Right lobe of liver (tissue), 4 donors: Measurements from ENCODE around the gene VEZT.

Experiments used
- CTCF ChIP-seq, 4 donors: fragments of 200-600 bp in 3 of 4; fragments of 450-650 bp in 1 of 4; IDR thresholded peaks; one replicate each; pipeline versions ENCODE4 v1.5.1 to v1.8.0; 2016 to 2022; ENCODE audit warnings: antibody characterized with exemption in 4 of 4, mild to moderate bottlenecking in 2 of 4
- POLR2A ChIP-seq: fragments of 450-650 bp; IDR thresholded peaks from one replicate; pipeline ENCODE4 v1.6.1; 2017; ENCODE audit warnings: antibody characterized with exemption, mild to moderate bottlenecking
- donor health status: DM: no; HTN: no; CAD: no.
- donor health status: DM: no; HTN: no; CAD: no.
- donor health status: DM: no; HTN: yes; CAD: no.

GRCh38 chr12:95326445-95326844, 108.8 kb downstream of the VEZT start:
- TF ChIP-seq CTCF (IDR thresholded peaks at IDR 0.05) (no peak), POLR2A (no peak)
